ENCODE measurements around the gene RALY. TPM values are rescaled to one million over a fixed set of nuclear protein-coding genes. Genes with fewer than 3 reads are reported as not detected.

Gene RALY
- total RNA-seq, 1 experiment from 2014 or later: 119 TPM

DNA sequence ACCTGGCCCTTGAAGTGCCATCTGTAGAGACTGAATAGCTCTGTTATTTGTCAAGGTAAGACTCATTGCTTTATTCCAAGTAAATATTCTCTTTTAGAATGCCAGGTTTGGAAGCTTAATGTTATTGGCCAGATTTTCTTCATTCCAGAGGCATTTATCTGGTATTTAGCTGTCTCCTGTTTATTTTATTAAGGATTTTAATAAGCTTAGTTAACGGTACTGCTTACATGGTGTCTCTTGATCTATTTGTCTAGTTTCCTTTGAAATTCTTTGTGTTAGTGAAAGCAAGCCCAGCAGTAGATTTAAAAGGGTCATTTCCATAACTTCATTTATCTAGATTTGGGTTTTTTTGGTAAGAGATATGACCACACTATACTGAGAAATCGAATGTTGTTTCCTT is 7.7 kb downstream of the RALY start (continued):
- TF ChIP-seq, protein P1, sequence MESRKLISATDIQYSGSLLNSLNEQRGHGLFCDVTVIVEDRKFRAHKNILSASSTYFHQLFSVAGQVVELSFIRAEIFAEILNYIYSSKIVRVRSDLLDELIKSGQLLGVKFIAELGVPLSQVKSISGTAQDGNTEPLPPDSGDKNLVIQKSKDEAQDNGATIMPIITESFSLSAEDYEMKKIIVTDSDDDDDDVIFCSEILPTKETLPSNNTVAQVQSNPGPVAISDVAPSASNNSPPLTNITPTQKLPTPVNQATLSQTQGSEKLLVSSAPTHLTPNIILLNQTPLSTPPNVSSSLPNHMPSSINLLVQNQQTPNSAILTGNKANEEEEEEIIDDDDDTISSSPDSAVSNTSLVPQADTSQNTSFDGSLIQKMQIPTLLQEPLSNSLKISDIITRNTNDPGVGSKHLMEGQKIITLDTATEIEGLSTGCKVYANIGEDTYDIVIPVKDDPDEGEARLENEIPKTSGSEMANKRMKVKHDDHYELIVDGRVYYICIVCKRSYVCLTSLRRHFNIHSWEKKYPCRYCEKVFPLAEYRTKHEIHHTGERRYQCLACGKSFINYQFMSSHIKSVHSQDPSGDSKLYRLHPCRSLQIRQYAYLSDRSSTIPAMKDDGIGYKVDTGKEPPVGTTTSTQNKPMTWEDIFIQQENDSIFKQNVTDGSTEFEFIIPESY (IDR thresholded peaks at IDR 0.05; ENCODE audit: extremely low read depth, insufficient replicate concordance, low read length): no peak
- no peak for TF ChIP-seq ELF1 (IDR thresholded peaks at IDR 0.05; ENCODE audit: borderline replicate concordance, low read depth)
- TF ChIP-seq, protein P2, sequence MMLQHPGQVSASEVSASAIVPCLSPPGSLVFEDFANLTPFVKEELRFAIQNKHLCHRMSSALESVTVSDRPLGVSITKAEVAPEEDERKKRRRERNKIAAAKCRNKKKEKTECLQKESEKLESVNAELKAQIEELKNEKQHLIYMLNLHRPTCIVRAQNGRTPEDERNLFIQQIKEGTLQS (IDR thresholded peaks at IDR 0.05): no peak
- TF ChIP-seq, protein P3, sequence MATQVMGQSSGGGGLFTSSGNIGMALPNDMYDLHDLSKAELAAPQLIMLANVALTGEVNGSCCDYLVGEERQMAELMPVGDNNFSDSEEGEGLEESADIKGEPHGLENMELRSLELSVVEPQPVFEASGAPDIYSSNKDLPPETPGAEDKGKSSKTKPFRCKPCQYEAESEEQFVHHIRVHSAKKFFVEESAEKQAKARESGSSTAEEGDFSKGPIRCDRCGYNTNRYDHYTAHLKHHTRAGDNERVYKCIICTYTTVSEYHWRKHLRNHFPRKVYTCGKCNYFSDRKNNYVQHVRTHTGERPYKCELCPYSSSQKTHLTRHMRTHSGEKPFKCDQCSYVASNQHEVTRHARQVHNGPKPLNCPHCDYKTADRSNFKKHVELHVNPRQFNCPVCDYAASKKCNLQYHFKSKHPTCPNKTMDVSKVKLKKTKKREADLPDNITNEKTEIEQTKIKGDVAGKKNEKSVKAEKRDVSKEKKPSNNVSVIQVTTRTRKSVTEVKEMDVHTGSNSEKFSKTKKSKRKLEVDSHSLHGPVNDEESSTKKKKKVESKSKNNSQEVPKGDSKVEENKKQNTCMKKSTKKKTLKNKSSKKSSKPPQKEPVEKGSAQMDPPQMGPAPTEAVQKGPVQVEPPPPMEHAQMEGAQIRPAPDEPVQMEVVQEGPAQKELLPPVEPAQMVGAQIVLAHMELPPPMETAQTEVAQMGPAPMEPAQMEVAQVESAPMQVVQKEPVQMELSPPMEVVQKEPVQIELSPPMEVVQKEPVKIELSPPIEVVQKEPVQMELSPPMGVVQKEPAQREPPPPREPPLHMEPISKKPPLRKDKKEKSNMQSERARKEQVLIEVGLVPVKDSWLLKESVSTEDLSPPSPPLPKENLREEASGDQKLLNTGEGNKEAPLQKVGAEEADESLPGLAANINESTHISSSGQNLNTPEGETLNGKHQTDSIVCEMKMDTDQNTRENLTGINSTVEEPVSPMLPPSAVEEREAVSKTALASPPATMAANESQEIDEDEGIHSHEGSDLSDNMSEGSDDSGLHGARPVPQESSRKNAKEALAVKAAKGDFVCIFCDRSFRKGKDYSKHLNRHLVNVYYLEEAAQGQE (IDR thresholded peaks at IDR 0.05; ENCODE audit: low read depth): no peak

DNA sequence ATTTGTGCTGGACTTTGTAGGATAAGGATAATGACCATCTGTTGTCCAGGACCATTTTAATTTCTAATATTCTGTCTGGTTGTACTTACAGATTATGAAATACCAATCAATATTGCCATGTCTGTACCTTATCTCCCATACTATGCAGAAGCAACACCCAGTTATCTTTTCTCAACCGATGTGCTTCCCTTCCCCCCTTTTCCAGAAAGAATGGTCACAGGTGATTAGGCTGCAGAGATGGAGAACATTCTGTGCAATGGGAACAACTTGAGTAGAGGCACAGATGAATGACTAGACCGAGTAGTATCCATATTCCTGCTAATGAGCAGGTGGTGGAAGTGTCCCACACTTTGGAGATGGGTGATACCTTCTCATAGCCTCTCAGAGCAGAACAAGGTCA is 10.5 kb downstream of the RALY start:
- no peak overlapping the region for H3K4me2 ChIP-seq (ENCODE audit: low read length)
- ChIA-PET CTCF (interaction anchor here (1.3 kb wide), 1 partner anchor 18 kb away, joined by 8 read pairs; no protein-coding TSS in a partner anchor), RAD21 (ENCODE audit: low non-redundant PET in 1 of 2, low total read pairs in 2 of 2, uncharacterized antibody in 2 of 2, unreplicated experiment in 2 of 2) (no interaction called here), POLR2A (no interaction called here)
- intact Hi-C loops (cut with micrococcal nuclease): no loop called here
- H3K9me3 ChIP-seq (ENCODE audit: control insufficient read depth in 1 of 2, insufficient read depth in 1 of 2, low read depth in 1 of 2, low read length in 2 of 2): no peaks in the 10 kb centered on the region
- TF ChIP-seq RAD21 (IDR thresholded peaks at IDR 0.05; ENCODE audit: low read depth) (no peak), ZNF274 (IDR thresholded peaks at IDR 0.05; ENCODE audit: low read depth, low read length) (no peak), ZFX (IDR thresholded peaks at IDR 0.05) (no peak), JUND (IDR thresholded peaks at IDR 0.05) (no peak), POLR2A (IDR thresholded peaks at IDR 0.05; ENCODE audit: borderline replicate concordance, extremely low read depth, insufficient read depth, insufficient read length) (no peak), SIN3A (IDR thresholded peaks at IDR 0.05; ENCODE audit: low read depth) (no peak), POLR2AphosphoS5 (IDR thresholded peaks at IDR 0.05; ENCODE audit: low read depth, low read length) (no peak), ELF1 (IDR thresholded peaks at IDR 0.05; ENCODE audit: borderline replicate concordance, low read depth) (no peak), TCF7L2 (IDR thresholded peaks at IDR 0.05; ENCODE audit: borderline replicate concordance, extremely low read depth, insufficient read depth, insufficient read length) (no peak), YY1 (IDR thresholded peaks at IDR 0.05; ENCODE audit: extremely low read depth, insufficient replicate concordance, low read depth, low read length) (no peak), EZH2 (IDR thresholded peaks at IDR 0.05) (no peak), EGR1 (IDR thresholded peaks at IDR 0.05; ENCODE audit: low read depth) (no peak), EZH2phosphoT487 (IDR thresholded peaks at IDR 0.05; ENCODE audit: borderline replicate concordance) (no peak)
- TF ChIP-seq, protein P1 (IDR thresholded peaks at IDR 0.05; ENCODE audit: extremely low read depth, insufficient replicate concordance, low read length): no peak
- TF ChIP-seq, protein P4, sequence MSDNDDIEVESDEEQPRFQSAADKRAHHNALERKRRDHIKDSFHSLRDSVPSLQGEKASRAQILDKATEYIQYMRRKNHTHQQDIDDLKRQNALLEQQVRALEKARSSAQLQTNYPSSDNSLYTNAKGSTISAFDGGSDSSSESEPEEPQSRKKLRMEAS (IDR thresholded peaks at IDR 0.05): no peak
- TF ChIP-seq, protein P2 (IDR thresholded peaks at IDR 0.05): no peak
- no peaks in the 10 kb centered on the region for H3K27me3 ChIP-seq (ENCODE audit: insufficient read depth, low read length)
- H3K4me3 ChIP-seq (replicated peaks in 1 of 2; ENCODE audit: low read depth in 1 of 2, low read length in 2 of 2): no peak overlapping the region
- H4K20me1 ChIP-seq (ENCODE audit: insufficient read depth): peaks cover 12% of the 10 kb centered on the region; the same call in 1 of the 2 replicates
- H3K36me3 ChIP-seq (ENCODE audit: control insufficient read depth in 1 of 2, insufficient read depth in 2 of 2, low read length in 2 of 2): no peaks in the 10 kb centered on the region
- ATAC-seq: no peak
- DNase-seq (ENCODE audit: low read depth, low spot score): no peak
- no peak overlapping the region for H2AFZ ChIP-seq (ENCODE audit: low read depth, low read length, poor library complexity, severe bottlenecking)
- no TSS peak for BruUV-seq (replicated peaks)
- H3K4me1 ChIP-seq (ENCODE audit: control insufficient read depth in 1 of 2, insufficient read depth in 2 of 2, low read length in 2 of 2): no peaks in the 10 kb centered on the region
- no peak overlapping the region for H3K27ac ChIP-seq (ENCODE audit: low read depth, low read length)
- no peak overlapping the region for H3K9ac ChIP-seq (ENCODE audit: low read length)
- peaks cover 95% of the 10 kb centered on the region for H3K79me2 ChIP-seq (ENCODE audit: insufficient read depth, low read length)
- H3K9me2 ChIP-seq (ENCODE audit: insufficient read depth): no peaks in the 10 kb centered on the region

Data from HCT116 (cell line).